ENCODE results near the gene RPLP2.

Gene RPLP2

GRCh38 chr11:852762-853161 lies 43.0 kb downstream of the RPLP2 start:
- TF ChIP-seq YY1 (IDR thresholded peaks at IDR 0.05; ENCODE audit: low read depth) (no peak), TAF1 (IDR thresholded peaks at IDR 0.05; ENCODE audit: low read depth) (no peak), USF1 (IDR thresholded peaks at IDR 0.05) (no peak), RAD21 (IDR thresholded peaks at IDR 0.05; ENCODE audit: low read depth) (no peak), TCF12 (IDR thresholded peaks at IDR 0.05; ENCODE audit: low read depth) (no peak), ZBTB7A (IDR thresholded peaks at IDR 0.05; ENCODE audit: low read depth) (no peak), FOXM1 (IDR thresholded peaks at IDR 0.05; ENCODE audit: borderline replicate concordance, low read depth) (no peak), CREB1 (IDR thresholded peaks at IDR 0.05; ENCODE audit: low read depth) (no peak), TEAD4 (IDR thresholded peaks at IDR 0.05) (no peak), REST (IDR thresholded peaks at IDR 0.05; ENCODE audit: low read depth) (no peak), NFIC (IDR thresholded peaks at IDR 0.05) (no peak), MAX (IDR thresholded peaks at IDR 0.05) (no peak)

- TF ChIP-seq RAD21 (IDR thresholded peaks at IDR 0.05; ENCODE audit: low read depth): no peak
- TF ChIP-seq YY1 (IDR thresholded peaks at IDR 0.05; ENCODE audit: low read depth): no peak
- TF ChIP-seq CREB1 (IDR thresholded peaks at IDR 0.05; ENCODE audit: low read depth): no peak
- TF ChIP-seq TAF1 (IDR thresholded peaks at IDR 0.05; ENCODE audit: low read depth): no peak
These were observed 44.1 kb downstream of the RPLP2 start for GRCh38 chr11:853682-854448.

- TF ChIP-seq EGR1 (IDR thresholded peaks at IDR 0.05) (no peak), TAF1 (IDR thresholded peaks at IDR 0.05; ENCODE audit: low read depth) (no peak), USF1 (IDR thresholded peaks at IDR 0.05) (no peak), EP300 (IDR thresholded peaks at IDR 0.05; ENCODE audit: borderline replicate concordance) (no peak), CREB1 (IDR thresholded peaks at IDR 0.05; ENCODE audit: low read depth) (no peak), TEAD4 (IDR thresholded peaks at IDR 0.05) (no peak), CEBPB (IDR thresholded peaks at IDR 0.05) (no peak), ZBTB7A (IDR thresholded peaks at IDR 0.05; ENCODE audit: low read depth) (no peak)
These were observed 45.0 kb downstream of the RPLP2 start for GRCh38 chr11:854601-855329.

- no peak for TF ChIP-seq TEAD4 (IDR thresholded peaks at IDR 0.05)
- no peak for TF ChIP-seq RAD21 (IDR thresholded peaks at IDR 0.05; ENCODE audit: low read depth)
- TF ChIP-seq YY1 (IDR thresholded peaks at IDR 0.05; ENCODE audit: low read depth): no peak
- TF ChIP-seq USF1 (IDR thresholded peaks at IDR 0.05): no peak
- TF ChIP-seq TAF1 (IDR thresholded peaks at IDR 0.05; ENCODE audit: low read depth): no peak
- TF ChIP-seq FOXM1 (IDR thresholded peaks at IDR 0.05; ENCODE audit: borderline replicate concordance, low read depth): no peak
- no peak for TF ChIP-seq ZBTB7A (IDR thresholded peaks at IDR 0.05; ENCODE audit: low read depth)
- TF ChIP-seq EGR1 (IDR thresholded peaks at IDR 0.05): no peak
- no peak for TF ChIP-seq EP300 (IDR thresholded peaks at IDR 0.05; ENCODE audit: borderline replicate concordance)
These were observed 45.5 kb downstream of the RPLP2 start for GRCh38 chr11:855330-855674.

GRCh38 chr11:855796-856195 lies 46.0 kb downstream of the RPLP2 start:
- TF ChIP-seq TEAD4 (IDR thresholded peaks at IDR 0.05) (no peak), NFIC (IDR thresholded peaks at IDR 0.05) (no peak), EP300 (IDR thresholded peaks at IDR 0.05; ENCODE audit: borderline replicate concordance) (no peak), YY1 (IDR thresholded peaks at IDR 0.05; ENCODE audit: low read depth) (no peak), MAX (IDR thresholded peaks at IDR 0.05) (no peak), FOXM1 (IDR thresholded peaks at IDR 0.05; ENCODE audit: borderline replicate concordance, low read depth) (no peak), TAF1 (IDR thresholded peaks at IDR 0.05; ENCODE audit: low read depth) (no peak), RAD21 (IDR thresholded peaks at IDR 0.05; ENCODE audit: low read depth) (no peak), ZBTB7A (IDR thresholded peaks at IDR 0.05; ENCODE audit: low read depth) (no peak), EGR1 (IDR thresholded peaks at IDR 0.05) (no peak), CREB1 (IDR thresholded peaks at IDR 0.05; ENCODE audit: low read depth) (no peak), USF1 (IDR thresholded peaks at IDR 0.05) (no peak), TCF12 (IDR thresholded peaks at IDR 0.05; ENCODE audit: low read depth) (no peak)

GRCh38 chr11:856397-856796 lies 46.6 kb downstream of the RPLP2 start:
- TF ChIP-seq TEAD4 (IDR thresholded peaks at IDR 0.05) (no peak), USF1 (IDR thresholded peaks at IDR 0.05) (no peak), EGR1 (IDR thresholded peaks at IDR 0.05) (no peak), MAX (IDR thresholded peaks at IDR 0.05) (no peak), YY1 (IDR thresholded peaks at IDR 0.05; ENCODE audit: low read depth) (no peak), RAD21 (IDR thresholded peaks at IDR 0.05; ENCODE audit: low read depth) (no peak), TAF1 (IDR thresholded peaks at IDR 0.05; ENCODE audit: low read depth) (no peak), FOXM1 (IDR thresholded peaks at IDR 0.05; ENCODE audit: borderline replicate concordance, low read depth) (no peak), CREB1 (IDR thresholded peaks at IDR 0.05; ENCODE audit: low read depth) (no peak), CEBPB (IDR thresholded peaks at IDR 0.05) (no peak)

Data from Ishikawa (cell line).